GM23248 (cell line): ENCODE measurements around the gene EGFLAM. TPM values are rescaled to one million over a fixed set of nuclear protein-coding genes. Genes with fewer than 3 reads are reported as not detected.

ENCODE experiments used
- DNase-seq: peaks from one replicate; pipeline ENCODE4 v3.0.0-alpha.2; 2015
- H2AFZ ChIP-seq: fragments of 200-600 bp; sonication (generic); 2 replicates; pipeline ENCODE4 v1.6.1; 2016; ENCODE audit warnings: antibody characterized with exemption
- H3F3A ChIP-seq: fragments of 200-600 bp; sonication (generic); 2 replicates; pipeline ENCODE4 v1.6.1; 2016; ENCODE audit warnings: mild to moderate bottlenecking, antibody characterized with exemption, mixed run types; ENCODE audit not compliant: insufficient read depth
- H3K27ac ChIP-seq: fragments of 200-600 bp; sonication (generic); 2 replicates; pipeline ENCODE4 v1.5.1; 2016; ENCODE audit warnings: mild to moderate bottlenecking
- H3K27me3 ChIP-seq: fragments of 200-600 bp; sonication (generic); replicated peaks from 2 replicates; pipeline ENCODE4 v1.6.1; 2016; ENCODE audit warnings: mild to moderate bottlenecking; ENCODE audit not compliant: insufficient read depth
- H3K36me3 ChIP-seq: fragments of 200-600 bp; sonication (generic); 2 replicates; pipeline ENCODE4 v1.6.1; 2016; ENCODE audit warnings: low read depth, mild to moderate bottlenecking
- H3K4me1 ChIP-seq: fragments of 200-600 bp; sonication (generic); 2 replicates; pipeline ENCODE4 v1.6.1; 2016; ENCODE audit warnings: mild to moderate bottlenecking; ENCODE audit not compliant: insufficient read depth
- H3K4me2 ChIP-seq: fragments of 200-600 bp; sonication (generic); one replicate; pipeline ENCODE4 v1.6.1; 2016; ENCODE audit warnings: mild to moderate bottlenecking; ENCODE audit not compliant: unreplicated experiment
- H3K4me3 ChIP-seq: fragments of 200-600 bp; sonication (generic); 2 replicates; pipeline ENCODE4 v1.5.1; 2016; ENCODE audit warnings: mild to moderate bottlenecking
- H3K79me2 ChIP-seq: fragments of 200-600 bp; sonication (generic); 2 replicates; pipeline ENCODE4 v1.6.1; 2016; ENCODE audit warnings: mild to moderate bottlenecking; ENCODE audit not compliant: insufficient read depth
- H3K9ac ChIP-seq: fragments of 200-600 bp; sonication (generic); 2 replicates; pipeline ENCODE4 v1.6.1; 2016; ENCODE audit warnings: mild to moderate bottlenecking
- H3K9me2 ChIP-seq: fragments of 200-600 bp; sonication (generic); 2 replicates; pipeline ENCODE4 v1.6.1; 2016; ENCODE audit warnings: mixed run types, mild to moderate bottlenecking, moderate library complexity; ENCODE audit not compliant: insufficient read depth
- H3K9me3 ChIP-seq: fragments of 200-600 bp; sonication (generic); one replicate; pipeline ENCODE4 v1.6.1; 2017; ENCODE audit warnings: low read depth
- H4K20me1 ChIP-seq: fragments of 200-600 bp; sonication (generic); 2 replicates; pipeline ENCODE4 v1.6.0; 2016; ENCODE audit not compliant: insufficient read depth
- EZH2 ChIP-seq: fragments of 200-600 bp; sonication (generic); IDR thresholded peaks from 2 replicates; pipeline ENCODE4 v1.6.1; 2018; ENCODE audit warnings: antibody characterized with exemption, mild to moderate bottlenecking; ENCODE audit not compliant: insufficient read depth, poor library complexity, severe bottlenecking
- EZH2phosphoT487 ChIP-seq: fragments of 200-600 bp; sonication (generic); IDR thresholded peaks from 2 replicates; pipeline ENCODE4 v1.6.1; 2018; ENCODE audit warnings: antibody characterized with exemption, moderate library complexity, mild to moderate bottlenecking, low read depth; ENCODE audit not compliant: insufficient read depth
- WGBS, 2 experiments: methylation state at CpG; one replicate each; pipeline ENCODE4 v1.1.6; 2015 to 2017; ENCODE audit warnings: low lambda C conversion rate in 2 of 2, low coverage in 1 of 2; ENCODE audit errors: missing lambda C conversion rate in 2 of 2; 5-methylcytosine and 5-hydroxymethylcytosine counted together
- in situ Hi-C: fragments of 300-500 bp; cut with MboI; formaldehyde crosslinking; loops from 2 replicates; pipeline ENCODE4 v1.15.0; 2020
- polyA plus RNA-seq: library from polyadenylated mRNA; unstranded; fragments of >200 nt; fragmentation: Nextera tagmentation; extraction: Ambion mirVana; gene quantifications from 2 replicates; pipeline ENCODE4 v1.2.1, GENCODE V29; 2016
- total RNA-seq: library from RNA; depleted of rRNA; stranded (reverse); fragments of >200 nt; shearing (Covaris generic); gene quantifications from 2 replicates; pipeline ENCODE4 v1.2.3, GENCODE V29; 2014; rRNA removed

The EGFLAM gene
- not detected in 2 replicates for total RNA-seq
- not detected in 2 replicates for polyA plus RNA-seq

DNA sequence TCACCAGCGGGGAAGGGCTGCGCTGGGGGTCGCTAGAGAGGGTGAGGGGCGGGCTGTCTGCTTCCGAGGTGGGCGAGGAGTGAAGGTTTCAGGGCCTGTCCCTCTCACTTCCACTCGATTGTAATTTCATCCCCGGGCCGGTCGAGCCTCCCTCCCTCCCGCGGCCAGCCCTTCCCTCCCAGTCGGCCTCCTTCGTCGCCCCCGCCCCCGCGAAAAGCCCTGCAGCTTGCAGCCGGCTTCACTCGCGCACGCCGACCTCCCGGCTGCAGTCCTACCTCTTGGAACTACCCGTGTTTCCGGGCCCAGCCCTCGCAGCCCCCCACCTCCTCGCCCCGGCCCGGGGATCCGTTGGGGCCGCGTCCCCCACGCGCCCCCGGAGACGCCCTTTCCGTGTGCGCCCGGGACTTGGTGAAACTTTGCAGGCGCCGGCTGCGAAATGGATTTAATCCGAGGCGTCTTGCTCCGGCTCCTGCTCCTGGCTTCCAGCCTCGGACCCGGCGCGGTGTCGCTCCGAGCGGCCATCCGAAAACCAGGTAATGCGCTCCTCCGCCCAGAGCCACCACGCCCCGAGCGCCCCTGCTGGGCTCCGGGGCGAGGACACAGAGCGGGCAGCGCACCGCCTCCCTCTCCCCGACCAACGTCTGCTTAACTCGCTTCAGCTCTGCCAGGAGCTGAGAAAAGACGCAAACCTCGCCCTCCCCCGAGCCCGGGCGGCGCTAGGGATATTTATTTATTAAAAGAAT, at the start of gene EGFLAM:
TSS of gene EGFLAM (plus strand) at position 241 of the 743 bp plus-strand sequence. CDS start at position 437, 196 bp downstream.
- Histone ChIP-seq H3F3A (no peaks in the 10 kb centered on the region), H3K36me3 (no peaks in the 10 kb centered on the region), H3K9ac (no peak within 1 kb of the TSS), H3K79me2 (no peaks in the 10 kb centered on the region), H2AFZ (peak within 1 kb of the TSS; percentile 69), H3K4me2 (peak within 1 kb of the TSS; percentile 67), H3K4me1 (no peaks in the 10 kb centered on the region), H3K4me3 (peak within 1 kb of the TSS; percentile 67), H3K9me2 (no peaks in the 10 kb centered on the region), H3K27me3 (peaks cover 81% of the 10 kb centered on the region), H3K9me3 (no peaks in the 10 kb centered on the region), H3K27ac (no peak within 1 kb of the TSS), H4K20me1 (no peaks in the 10 kb centered on the region)
- WGBS, 2 experiments, result 3% methylated on average over 35 to 71 of the region's 73 CpGs
- TF ChIP-seq EZH2phosphoT487, result no peak
- TF ChIP-seq EZH2, result no peak
- peak; percentile 44 for DNase-seq
- in situ Hi-C loops, result no loop called here

DNA sequence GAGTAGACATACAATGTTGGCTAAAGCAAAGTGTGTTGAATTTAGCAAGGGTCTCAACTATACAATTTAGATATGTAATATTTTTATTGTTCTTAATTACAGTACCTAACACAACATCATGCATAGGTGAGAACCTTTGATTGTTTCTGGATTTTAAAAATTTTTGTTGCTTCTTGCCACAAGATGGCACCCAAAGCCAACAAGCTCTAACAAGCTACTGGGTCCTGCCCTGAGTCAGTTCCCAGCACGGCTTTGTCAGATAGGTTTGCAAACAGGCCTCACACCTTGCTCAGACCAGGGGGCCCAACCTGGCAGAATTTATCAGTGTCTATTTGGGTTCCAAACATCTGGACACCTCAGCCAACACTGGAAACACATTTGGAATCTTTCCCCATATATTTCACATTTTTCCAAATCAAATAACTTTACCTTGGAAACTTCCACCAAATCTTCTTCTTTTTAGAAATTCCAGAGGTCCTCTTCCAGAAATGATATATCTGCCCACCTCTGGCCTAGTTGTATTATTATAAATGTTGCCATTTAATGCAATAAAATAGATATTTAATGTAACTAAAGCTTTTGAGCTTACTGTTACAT, 49.5 kb upstream of the EGFLAM start:
- Histone ChIP-seq H3K4me2 (no peak overlapping the region), H4K20me1 (no peaks in the 10 kb centered on the region), H3K4me1 (no peaks in the 10 kb centered on the region), H3K36me3 (no peaks in the 10 kb centered on the region), H3K79me2 (no peaks in the 10 kb centered on the region), H3K27ac (no peak overlapping the region), H3K27me3 (peaks cover 33% of the 10 kb centered on the region), H3K4me3 (no peak overlapping the region), H3F3A (no peaks in the 10 kb centered on the region), H3K9ac (no peak overlapping the region), H2AFZ (no peak overlapping the region), H3K9me3 (no peaks in the 10 kb centered on the region), H3K9me2 (no peaks in the 10 kb centered on the region)
- WGBS, 2 experiments, result 4 to 5% methylated on average over 1 of the region's 1 CpG
- in situ Hi-C loops, result no loop called here
- no peak for TF ChIP-seq EZH2phosphoT487
- no peak for TF ChIP-seq EZH2
- peak; percentile 71 for DNase-seq

DNA sequence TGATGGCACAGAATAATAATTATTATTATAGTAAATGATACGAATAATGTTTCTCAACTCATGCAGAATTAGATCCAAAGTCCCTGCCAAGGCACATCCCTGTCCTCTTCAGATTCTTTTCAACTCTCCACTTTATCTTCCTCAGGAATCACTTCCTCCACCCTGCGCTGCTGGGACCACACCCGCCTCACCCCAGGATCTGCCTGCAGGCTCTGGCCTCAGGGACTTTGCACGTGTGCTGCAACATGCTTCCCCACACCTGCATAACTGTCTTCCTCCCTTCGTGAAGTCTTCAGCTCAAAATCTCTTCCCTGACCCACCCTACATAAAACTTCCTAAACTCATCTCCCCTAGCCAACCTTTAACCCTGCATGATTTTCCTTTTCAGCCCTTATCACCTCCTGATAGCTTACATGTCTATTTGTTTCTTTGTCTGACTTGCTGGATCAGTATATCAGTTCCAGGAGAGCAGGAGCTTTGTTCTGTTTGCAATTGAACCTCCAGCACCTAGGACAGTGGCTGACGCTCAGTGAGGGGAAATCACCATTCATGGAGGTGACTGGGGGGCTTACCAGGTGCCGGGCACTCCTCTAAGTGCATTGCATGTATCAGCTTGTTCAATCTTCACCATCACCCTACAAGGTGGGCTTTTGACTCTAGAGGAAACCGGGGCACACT, 47.5 kb upstream of the EGFLAM start:
- DNase-seq, result no peak
- Histone ChIP-seq H4K20me1 (no peaks in the 10 kb centered on the region), H3F3A (no peaks in the 10 kb centered on the region), H3K27me3 (peaks cover 17% of the 10 kb centered on the region), H2AFZ (no peak overlapping the region), H3K27ac (no peak overlapping the region), H3K9me3 (no peaks in the 10 kb centered on the region), H3K4me3 (no peak overlapping the region), H3K9me2 (no peaks in the 10 kb centered on the region), H3K79me2 (no peaks in the 10 kb centered on the region), H3K36me3 (no peaks in the 10 kb centered on the region), H3K9ac (no peak overlapping the region), H3K4me2 (no peak overlapping the region), H3K4me1 (no peaks in the 10 kb centered on the region)
- in situ Hi-C loops, result no loop called here
- WGBS, 2 experiments, result 52 to 56% methylated on average over 8 of the region's 8 CpGs
- no peak for TF ChIP-seq EZH2
- TF ChIP-seq EZH2phosphoT487, result no peak

DNA sequence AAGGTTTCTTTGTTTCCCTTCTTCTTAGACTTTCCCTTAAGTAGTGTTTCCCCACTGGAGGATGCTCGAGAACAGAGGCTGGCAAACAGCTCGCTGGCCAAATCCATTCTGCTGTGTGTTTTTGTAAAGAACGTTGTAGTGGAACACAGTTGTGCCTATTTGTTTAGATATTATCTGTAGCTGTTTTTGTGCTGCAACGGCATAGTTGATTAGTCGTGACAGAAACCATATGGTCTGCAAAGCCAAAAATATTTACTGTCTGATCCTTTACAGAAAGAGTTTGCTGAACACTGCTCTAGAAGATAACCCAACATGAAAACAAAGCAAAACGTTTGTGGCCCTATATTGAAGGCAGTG, 47.0 kb upstream of the EGFLAM start:
- Histone ChIP-seq H3K27me3 (peaks cover 17% of the 10 kb centered on the region), H2AFZ (no peak overlapping the region), H3K27ac (no peak overlapping the region), H3K9me3 (no peaks in the 10 kb centered on the region), H3K4me2 (no peak overlapping the region), H3F3A (no peaks in the 10 kb centered on the region), H3K9me2 (no peaks in the 10 kb centered on the region), H3K4me1 (no peaks in the 10 kb centered on the region), H3K4me3 (no peak overlapping the region), H3K9ac (no peak overlapping the region), H3K79me2 (no peaks in the 10 kb centered on the region), H3K36me3 (no peaks in the 10 kb centered on the region), H4K20me1 (no peaks in the 10 kb centered on the region)
- TF ChIP-seq EZH2, result no peak
- TF ChIP-seq EZH2phosphoT487, result no peak
- in situ Hi-C loops, result no loop called here
- no peak for DNase-seq
- WGBS, 2 experiments, result 17% methylated on average over 6 of the region's 6 CpGs
